HG03558 (cell line): ENCODE measurements around the gene LRRTM2.

Experiments used
- ATAC-seq: cut with Tn5 transposase; IDR thresholded peaks from one replicate; pipeline ENCODE4 v1.9.1; 2021; ENCODE audit warnings: moderate number of reproducible peaks; ENCODE audit not compliant: unreplicated experiment; ENCODE audit errors: extremely low read depth

Gene LRRTM2

DNA sequence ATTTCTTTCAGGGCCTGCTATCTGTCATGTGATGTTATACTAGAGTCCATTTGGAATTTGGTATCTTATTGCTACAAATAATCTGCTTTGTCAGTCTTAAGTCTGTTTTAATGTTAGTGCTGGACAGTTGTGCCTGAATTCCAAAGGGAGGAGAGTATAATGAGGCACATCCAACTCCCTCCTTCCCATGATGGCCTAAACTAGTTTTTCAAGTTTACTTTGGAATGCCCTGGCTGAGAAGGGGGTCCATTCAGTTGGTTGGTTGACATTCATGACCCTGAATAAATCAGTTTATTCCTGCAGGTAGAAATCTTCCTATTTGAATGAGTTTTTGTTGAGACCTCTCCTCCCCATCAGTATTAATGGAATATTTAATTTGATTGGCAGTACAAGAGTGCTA is 9.4 kb upstream of the LRRTM2 start:
- no peak for ATAC-seq

DNA sequence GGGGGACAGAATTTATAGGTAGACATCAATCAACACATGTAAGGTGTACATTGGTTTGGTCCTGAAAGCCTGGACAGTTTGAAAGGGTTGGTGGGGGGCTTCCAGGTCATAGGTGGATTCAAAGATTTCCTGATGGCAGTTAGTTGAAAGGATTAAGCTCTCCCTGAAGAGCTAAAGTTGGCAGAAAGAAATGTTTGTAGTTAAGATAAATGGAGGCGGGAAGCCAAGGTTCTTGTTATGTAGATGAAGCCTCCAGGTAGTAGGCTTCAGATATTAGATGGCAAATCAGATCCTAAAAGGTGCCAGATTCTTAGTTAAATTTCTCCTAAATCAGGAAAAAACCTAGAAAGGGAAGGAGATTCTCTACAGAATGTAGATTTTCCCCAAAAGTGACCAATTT is 9.0 kb upstream of the LRRTM2 start:
- ATAC-seq: no peak

DNA sequence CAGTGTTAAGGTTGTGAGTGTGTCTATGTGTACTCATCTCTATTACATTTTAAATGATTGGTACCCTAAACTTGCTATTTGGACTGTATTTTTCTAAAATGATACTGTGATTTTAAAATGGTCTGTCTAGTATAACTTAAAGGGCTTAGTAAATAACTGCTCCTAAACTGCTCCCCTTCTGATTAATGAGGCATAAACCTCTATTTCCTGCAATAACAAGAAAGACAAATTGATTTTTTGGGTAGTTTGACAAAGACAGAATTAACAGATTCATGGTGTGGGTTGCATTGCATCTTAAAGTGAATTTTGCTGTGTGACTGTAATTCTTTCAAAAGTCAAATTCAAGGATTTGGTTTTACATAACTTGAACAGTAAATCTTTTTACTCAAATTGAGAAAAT is 8.1 kb upstream of the LRRTM2 start:
- no peak for ATAC-seq

DNA sequence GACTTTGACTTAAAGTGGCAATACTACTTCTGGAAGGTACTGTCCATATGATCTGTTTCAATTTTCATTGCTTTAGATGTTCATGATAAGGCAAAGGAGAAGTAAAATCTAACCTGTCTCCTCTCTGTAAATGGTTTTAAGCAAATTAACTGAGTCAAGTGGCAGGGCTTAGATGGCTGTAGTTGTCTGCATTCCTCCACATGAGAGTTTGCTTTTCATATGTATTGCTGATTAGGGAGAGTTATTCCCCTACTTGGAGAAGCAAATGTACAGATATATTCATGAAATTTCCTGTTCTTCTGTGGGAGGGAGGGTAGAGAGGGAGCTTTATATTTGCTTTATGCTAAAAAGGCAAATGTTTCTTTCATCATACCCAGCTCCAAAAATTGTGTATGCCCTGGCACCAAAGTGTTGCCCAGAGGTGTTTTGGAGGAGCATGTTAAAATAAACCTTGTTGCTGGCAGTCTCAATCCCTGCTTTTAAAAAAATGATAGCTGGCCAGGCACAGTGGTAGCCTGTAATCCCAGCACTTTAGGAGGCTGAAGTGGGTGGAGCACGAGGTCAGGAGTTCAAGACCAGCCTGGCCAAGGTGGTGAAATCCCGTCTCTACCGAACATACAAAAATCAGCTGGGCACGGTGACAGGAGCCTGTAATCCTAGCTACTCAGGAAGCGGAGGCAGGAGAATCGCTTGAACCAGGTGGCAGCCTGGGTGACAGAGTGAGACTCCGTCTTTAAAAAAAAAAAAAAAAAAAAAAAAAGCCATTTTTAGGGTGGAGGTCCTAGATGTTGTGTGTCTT is 3.5 kb upstream of the LRRTM2 start:
- no peak for ATAC-seq

DNA sequence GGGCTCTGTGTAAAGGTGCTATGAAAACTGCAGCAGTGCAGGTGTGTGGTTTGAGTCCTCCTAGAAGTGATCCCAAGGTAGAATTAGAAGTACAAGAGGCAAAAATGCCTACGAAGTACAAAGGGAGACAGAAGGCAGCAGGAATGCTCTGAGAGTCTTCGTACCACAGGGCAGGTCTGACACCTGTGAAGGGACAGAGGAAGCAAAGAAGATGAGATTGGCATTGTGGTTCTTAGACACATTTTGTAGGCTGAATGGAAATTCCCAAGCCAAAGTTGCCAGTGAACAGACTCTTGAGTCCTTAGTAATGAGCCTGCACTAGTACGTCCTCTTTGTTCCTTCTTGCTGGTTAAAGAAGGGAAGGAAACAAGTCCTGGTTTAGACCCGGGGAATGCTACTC is 1.7 kb upstream of the LRRTM2 start:
- no peak for ATAC-seq

DNA sequence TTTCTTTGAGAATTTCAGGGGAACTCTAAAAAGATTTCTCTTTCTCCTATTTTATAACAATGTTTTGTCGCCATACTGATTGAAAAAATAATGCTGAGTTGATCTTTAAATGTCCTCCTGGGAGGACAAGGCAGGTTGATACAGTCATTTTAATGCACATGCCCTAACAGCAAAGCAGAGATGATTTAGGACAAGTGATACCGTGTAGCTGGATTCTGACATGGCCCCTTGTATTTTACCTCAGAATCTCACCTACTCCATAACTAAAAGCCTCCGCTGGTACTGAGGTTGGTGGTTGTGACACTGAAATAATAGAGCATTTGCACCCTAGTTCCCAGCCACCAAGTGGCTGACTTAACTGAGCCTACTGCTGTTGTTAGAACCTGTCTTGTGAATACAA is 811 bp upstream of the LRRTM2 start:
- no peak for ATAC-seq

DNA sequence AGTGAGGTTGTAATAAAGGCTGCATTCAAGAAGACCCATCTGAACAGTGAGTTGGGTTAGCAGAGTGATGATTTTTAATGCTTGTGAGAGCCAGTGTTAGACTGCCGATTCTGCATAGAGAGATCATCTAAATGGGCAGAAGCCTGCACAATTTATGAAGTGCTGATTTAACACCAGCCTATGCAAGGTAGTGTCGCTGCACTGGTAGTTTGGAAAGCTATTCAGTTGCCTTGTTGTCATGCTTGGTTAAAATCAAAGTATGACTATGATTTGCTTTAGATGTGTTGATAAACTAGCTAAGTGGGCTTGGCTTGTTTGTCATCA is 379 bp upstream of the LRRTM2 start:
- ATAC-seq: no peak

DNA sequence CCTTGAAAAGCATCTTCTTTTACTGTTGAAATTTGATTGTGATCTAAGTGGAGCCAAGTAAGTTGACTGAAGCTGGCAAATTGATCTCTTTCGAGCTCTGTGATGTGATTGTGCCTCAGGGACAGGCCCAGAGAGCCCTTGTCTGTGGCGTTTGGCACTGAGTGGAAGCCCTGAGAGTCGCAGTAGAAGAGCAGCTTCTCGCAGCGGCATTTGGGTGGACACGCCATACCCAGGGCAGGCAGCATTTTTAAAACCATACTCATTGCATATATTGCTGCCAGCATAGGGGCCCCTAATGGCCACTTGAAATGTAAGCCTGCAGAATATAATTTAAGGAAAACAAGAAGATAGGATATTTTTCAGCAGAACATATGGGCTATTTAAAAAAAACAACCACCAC is 894 bp downstream of the LRRTM2 start:
- no peak for ATAC-seq

DNA sequence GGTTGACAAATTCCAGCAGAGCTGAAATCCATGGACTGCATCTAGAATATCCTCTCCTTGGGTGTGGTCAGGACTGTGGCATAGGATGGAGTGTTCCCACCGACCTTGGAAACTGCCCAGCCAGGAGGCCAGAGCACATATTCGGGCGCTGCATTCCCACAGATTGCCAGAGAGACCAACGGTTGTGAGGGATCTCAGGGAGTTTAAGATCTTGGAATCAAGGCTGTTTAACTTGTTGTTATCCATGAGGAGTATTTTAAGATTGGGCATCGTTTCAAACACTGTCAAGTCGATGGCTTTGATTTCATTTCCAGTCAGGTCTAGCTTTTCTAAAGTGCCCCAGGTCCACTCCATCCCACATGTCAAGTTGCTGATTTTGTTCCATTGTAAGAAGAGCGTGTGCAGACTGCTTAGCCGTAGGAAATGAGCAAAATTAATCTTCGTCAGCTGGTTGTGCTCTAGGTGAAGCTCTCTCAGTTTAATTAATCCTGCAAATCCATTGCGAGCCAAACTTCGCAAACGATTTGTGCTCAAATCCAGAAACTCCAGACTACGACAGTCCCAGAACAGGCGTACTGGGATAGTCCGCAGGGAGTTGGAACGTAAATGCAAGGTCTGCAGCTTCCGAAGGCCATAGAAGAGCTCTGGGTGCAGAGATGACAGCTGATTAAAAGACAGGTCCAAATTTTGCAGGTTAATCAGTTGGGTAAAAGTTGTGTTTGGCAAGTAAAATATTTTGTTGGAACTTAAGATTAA is 1.5 kb downstream of the LRRTM2 start:
- no peak for ATAC-seq

DNA sequence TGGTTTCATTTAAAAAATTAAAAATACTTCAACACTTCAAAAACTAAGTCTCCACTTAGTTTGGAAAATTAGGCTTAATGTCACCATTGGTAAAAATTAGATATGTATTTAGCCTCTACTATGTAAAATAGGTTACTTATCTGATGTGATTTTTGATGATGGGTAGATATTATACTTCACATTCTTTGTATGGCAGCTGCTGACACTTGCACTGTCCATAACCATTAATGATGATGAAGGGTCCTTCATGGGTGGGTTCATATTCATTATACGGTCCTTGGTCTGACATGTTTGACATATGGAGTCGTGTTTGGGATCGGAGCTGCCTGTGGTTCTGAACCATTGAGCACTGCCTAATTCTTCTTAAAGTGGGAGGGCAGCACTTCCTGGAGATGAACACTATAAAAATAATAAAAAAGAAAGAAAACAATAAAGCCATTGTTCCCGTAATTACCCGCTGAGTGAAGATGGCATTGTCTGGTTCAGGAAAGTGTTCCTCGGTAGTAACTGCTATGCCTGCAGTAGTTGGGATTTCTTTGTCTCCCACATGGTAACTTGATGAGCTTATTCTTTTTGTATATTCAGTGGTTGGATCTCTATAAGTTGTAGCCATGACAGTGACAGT is 2.2 kb downstream of the LRRTM2 start:
- ATAC-seq: no peak

DNA sequence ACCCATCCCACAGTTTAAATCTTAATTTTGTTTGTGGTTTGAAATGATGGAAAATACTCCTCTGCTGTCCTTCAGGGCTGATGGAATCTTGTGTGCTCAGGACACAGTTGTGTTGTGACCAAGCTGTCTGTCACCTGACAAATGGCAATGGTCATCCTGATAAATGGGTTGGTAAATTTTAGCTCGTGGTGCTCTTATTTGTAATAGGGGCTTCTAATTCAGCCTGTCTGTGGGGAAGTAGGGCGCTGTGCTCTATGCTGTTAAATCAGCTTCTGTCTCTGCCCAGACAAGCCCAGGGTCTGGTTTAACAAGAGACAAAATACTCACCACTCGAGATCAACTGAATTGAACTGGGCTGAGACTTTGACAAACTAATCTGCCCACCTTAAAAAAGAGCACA is 4.5 kb downstream of the LRRTM2 start:
- ATAC-seq: no peak

DNA sequence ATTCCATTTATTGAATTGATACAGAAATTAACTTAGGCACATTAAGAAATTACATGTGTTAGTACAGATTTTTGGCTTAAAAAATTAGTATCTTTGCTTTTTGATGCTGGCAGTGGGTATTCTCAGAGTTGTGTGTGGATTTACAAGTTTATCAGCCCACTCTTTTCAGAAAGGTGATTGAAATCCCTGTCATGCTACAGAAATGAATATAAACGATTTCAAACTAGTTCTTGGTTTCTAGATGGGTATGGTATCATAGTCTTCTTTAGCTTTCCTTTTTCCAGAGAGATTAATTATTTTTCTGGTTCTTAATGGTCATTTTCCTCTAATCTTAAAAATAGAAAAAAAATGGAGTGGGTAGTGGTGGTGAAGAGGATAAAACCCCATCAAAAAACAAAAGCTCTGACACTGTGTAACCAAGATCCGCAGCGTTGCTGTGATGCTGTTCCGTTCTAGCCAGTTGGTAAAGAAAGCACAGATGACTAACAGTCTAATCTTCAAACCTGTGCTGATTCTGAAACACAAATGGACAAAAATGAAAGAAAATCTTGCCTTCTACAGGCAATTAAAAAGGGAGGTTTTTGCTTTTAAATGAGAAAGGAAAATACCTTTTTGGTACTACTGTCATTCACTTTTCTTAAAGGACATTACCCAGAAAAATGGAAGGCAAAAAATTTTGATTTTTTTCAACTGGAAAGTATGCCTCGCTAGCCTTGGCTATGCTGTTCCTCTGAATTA is 5.2 kb downstream of the LRRTM2 start:
- ATAC-seq: no peak

DNA sequence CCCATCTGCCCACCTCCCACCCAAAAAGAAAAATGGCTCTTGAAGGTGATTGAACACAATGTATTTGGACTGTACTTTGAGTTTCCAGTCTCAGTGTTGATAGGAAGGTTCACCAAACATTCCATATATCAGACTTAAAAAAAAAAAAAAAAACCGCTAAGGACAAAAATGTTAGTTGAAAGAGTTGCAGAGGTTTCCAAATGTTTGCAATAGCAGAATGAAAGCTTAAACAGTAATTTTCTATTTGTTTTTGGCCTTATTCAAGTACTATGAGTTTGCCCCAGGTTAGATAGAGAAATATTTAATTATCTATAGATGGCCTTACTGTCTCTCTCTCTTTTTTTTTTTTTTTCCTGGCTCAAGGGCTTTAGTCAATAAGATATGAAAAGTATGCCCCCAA is 6.1 kb downstream of the LRRTM2 start:
- ATAC-seq: no peak

DNA sequence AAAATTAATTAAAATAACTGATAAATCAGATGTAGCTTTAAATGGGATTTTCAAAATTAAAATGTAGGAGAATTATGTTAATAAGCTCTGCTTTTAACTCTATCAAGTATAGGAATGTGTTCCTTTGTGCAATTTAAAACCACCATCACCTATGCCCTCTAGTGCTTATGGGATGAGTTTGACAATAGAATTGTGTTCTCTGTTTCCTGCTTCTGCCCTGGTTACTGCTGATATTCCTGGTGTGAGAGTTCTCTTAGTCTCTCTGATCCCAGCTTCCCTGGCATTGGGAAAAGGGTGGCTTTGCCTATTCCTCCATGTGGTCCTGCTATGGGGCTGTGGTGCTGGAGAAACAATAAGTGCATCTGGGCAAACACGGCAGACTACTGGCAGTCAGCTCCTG is 8.1 kb downstream of the LRRTM2 start:
- ATAC-seq: no peak

DNA sequence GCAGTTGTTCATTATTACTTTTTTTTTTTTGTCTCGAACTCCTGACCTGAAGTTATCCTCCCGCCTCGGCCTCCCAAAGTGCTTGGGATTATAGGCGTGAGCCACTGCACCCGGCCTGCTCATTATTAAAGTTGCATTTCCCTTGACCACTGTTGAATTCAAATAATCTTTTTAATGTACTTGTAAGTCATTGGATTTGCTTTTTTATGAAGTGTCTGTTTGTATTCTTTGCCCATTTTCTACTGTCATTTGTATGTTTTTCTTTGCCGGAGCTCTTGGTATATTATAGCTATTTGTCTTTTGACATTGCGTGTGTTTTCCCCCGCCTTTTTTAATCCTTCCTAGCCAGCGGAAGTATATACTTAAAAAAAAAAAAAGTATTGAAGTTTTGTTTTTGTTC is 22.0 kb downstream of the LRRTM2 start:
- no peak for ATAC-seq

DNA sequence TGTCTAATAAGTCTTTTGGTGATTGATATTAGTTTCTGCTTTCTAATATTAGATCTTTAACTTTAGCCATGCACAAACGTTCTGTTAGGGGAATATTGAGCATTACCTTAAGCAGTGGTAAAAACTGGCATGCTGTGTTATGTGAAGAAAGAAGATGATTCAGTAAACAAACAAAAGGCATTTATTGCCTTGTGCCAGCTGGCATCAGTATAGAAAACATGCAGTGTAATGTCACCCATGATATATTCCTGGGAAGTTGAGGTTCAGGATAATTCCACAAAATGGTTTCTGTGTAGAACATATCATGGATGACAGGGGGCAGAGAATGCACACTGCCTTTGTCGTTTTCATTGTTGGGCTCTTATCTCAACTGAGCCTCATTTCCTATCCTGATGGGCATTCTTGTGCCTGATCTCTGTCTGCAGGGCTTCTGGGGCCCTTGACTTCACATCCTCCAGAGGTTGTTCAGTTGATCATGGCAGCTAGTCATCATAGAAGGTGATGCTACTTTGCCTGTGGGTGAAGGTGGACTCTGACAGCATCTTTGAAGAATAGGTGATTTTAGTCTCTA is 24.2 kb downstream of the LRRTM2 start:
- no peak for ATAC-seq

DNA sequence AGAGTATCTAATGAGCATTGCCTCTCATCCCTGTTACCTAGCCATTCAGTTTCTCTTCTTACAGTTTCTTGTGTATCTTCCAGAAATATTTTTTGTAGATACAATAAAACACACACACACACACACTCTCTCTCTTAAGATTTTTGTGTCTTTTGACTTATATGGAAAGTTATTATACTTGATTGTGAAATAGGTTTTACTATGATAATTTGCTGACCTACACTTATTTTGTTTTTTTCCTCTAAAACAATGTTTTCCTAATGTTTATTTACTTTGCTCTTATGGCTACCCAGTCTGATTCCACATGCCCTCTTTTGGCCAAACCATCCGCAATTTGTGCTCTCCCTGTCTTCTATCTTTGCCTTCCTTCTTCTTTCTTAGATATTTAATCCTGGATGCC is 25.3 kb downstream of the LRRTM2 start:
- no peak for ATAC-seq

DNA sequence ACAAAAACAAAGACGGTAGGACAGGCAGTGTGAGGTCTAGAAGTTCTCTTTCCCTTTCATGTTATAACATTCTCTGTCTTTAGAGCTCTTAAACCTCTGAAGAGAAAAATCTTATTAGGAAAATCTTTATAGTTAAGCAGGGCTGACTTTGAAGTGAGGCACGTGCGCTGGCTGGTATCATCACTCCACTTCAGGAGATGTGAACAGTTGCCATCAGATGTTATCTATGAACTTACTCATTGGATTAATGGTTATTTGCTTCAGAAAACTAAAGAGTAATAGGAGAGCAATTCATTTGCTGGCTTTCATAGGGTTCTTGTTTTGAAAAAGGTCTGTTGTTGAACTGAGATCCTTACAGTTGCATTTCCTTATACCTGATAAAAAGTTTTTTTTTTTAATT is 25.7 kb downstream of the LRRTM2 start:
- ATAC-seq: no peak

DNA sequence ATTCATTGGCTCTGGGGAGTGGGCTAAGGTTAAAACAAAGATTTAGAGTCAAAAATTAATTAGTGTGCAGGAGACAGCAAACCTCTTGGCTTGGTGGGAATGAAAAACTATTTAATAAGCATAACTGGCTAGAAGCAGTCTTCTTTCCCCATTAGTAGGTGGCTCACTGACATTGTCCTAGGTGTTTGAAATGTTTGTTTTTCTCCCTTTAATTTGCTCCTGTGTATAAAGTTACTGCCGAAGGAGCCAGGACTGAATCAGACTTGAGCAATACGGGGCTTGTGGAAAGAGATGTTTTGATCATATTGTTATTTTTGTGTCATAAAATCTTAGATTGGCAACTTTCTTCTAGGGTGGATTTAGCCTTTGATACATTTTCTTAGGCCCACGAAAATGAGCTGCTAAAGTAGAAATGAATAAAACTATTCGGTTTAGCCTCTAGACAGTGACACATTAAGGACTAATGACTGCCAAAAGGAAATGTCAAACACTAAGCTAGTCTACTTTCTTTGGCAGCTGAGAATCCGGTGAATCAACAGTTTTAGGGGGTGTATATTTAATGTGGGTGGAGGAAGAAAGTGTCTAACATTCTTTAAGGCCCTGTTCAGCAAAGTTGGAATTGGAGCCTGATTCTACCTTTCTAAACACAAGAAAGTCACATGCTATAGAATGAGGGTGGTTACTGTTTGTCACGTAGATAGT is 30.2 kb downstream of the LRRTM2 start:
- no peak for ATAC-seq

DNA sequence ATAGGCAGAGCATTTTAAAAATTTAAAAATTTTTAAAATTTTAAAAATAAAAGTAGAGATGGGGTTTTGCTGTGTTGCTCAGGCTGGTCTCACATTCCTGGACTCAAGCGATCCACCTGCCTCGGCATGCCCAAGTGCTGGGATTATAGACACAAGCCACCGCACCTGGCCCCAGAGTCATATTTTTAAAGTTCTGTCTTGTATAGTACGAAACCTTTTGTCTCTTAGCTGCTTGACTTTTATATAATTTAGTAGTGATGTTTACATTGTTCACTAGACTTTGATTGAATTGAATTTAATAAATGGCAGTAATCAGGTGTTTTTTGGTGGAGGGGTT is 31.0 kb downstream of the LRRTM2 start:
- ATAC-seq: no peak
